Thyroid gland (tissue), 4 donors: ENCODE results near the gene ATF7. TPM values are rescaled to one million over a fixed set of nuclear protein-coding genes. Genes with fewer than 3 reads are reported as not detected.

Experiments used
- DNase-seq, 2 donors: peaks; one replicate each; pipeline ENCODE4 v3.0.0-alpha.2; 2019
- H3K27ac ChIP-seq, 3 donors: fragments of 200-600 bp; sonication (generic); 1 replicate in 2 of 3; 2 replicates in 1 of 3; pipeline ENCODE4 v1.5.1; 2016 to 2019; ENCODE audit warnings: mild to moderate bottlenecking in 1 of 3, moderate library complexity in 1 of 3
- H3K27me3 ChIP-seq: fragments of 200-600 bp; sonication (generic); one replicate; pipeline ENCODE4 v1.5.1; 2019
- H3K36me3 ChIP-seq, 2 donors: fragments of 200-600 bp; sonication (generic); one replicate each; pipeline ENCODE4 v1.5.1; 2016 to 2019
- H3K4me1 ChIP-seq, 2 donors: fragments of 200-600 bp; sonication (generic); one replicate each; pipeline ENCODE4 v1.5.1; 2017 to 2019
- H3K4me3 ChIP-seq, 3 donors: fragments of 200-600 bp; sonication (generic); replicated peaks in 1 of 3; 1 replicate in 2 of 3; 2 replicates in 1 of 3; pipeline ENCODE4 v1.5.1; 2016; ENCODE audit warnings: mild to moderate bottlenecking in 1 of 3
- H3K9me3 ChIP-seq: fragments of 200-600 bp; sonication (generic); one replicate; pipeline ENCODE4 v1.5.1; 2017
- CTCF ChIP-seq, 6 experiments: fragments of 200-600 bp in 3 of 6; fragments of 450-650 bp in 3 of 6; sonication (generic) in 3 of 6; IDR thresholded peaks; one replicate each; pipeline ENCODE4 v1.5.1; 2016 to 2019; ENCODE audit warnings: antibody characterized with exemption in 6 of 6, mild to moderate bottlenecking in 2 of 6, inconsistent platforms in 1 of 6, moderate library complexity in 1 of 6
- POLR2A ChIP-seq, 2 donors: fragments of 450-650 bp; IDR thresholded peaks; one replicate each; pipeline ENCODE4 v1.6.1; 2017; ENCODE audit warnings: antibody characterized with exemption in 2 of 2, mild to moderate bottlenecking in 2 of 2, moderate library complexity in 1 of 2
- WGBS, 2 donors: methylation state at CpG; one replicate each; pipeline ENCODE4 v1.1.5; 2017; 5-methylcytosine and 5-hydroxymethylcytosine counted together
- intact Hi-C: fragments of 100-400 bp; cut with DNase I; formaldehyde crosslinking; loops from one replicate; pipeline ENCODE4 v1.15.1; 2023
- total RNA-seq, 4 donors: library from RNA; depleted of rRNA; stranded (reverse); fragments of >200 nt; gene quantifications; one replicate each; pipeline ENCODE4 v1.2.3, GENCODE V29; 2016

Gene ATF7
- total RNA-seq, 4 donors from 2014 or later, result 21.3 to 40.1 (median 37.6) TPM

- Histone ChIP-seq H3K9me3 (no peaks in the 10 kb centered on the region), H3K27ac (no peak overlapping the region), H3K4me1 (peaks cover 0 to 2% of the 10 kb centered on the region in 2 donors), H3K27me3 (no peaks in the 10 kb centered on the region), H3K36me3 (peaks cover 26 to 28% of the 10 kb centered on the region in 2 donors), H3K4me3 (no peak overlapping the region)
- intact Hi-C loops, result no loop called here
- no peak for DNase-seq
- 91 to 93% methylated on average over 8 to 10 of the region's 10 CpGs for WGBS, 2 donors
- TF ChIP-seq CTCF (IDR thresholded peaks at IDR 0.05) (no peak), POLR2A (IDR thresholded peaks at IDR 0.05) (no peak)
Measured at GRCh38 chr12:53485955-53486735, 140.0 kb downstream of the ATF7 start.

GRCh38 chr12:53484686-53485575, 141.3 kb downstream of the ATF7 start:
- H3K36me3 ChIP-seq, result peaks cover 38 to 40% of the 10 kb centered on the region in 2 donors
- H3K4me3 ChIP-seq, result no peak overlapping the region

GRCh38 chr12:53483979-53484377, 142.2 kb downstream of the ATF7 start:
- WGBS, 2 donors, result 90 to 93% methylated on average over 4 of the region's 4 CpGs
- Histone ChIP-seq H3K4me1 (peaks cover 0 to 2% of the 10 kb centered on the region in 2 donors), H3K36me3 (peaks cover 48 to 49% of the 10 kb centered on the region in 2 donors), H3K4me3 (no peak overlapping the region), H3K9me3 (no peaks in the 10 kb centered on the region), H3K27me3 (no peaks in the 10 kb centered on the region), H3K27ac (no peak overlapping the region)
- no peak for TF ChIP-seq POLR2A (IDR thresholded peaks at IDR 0.05)
- TF ChIP-seq CTCF (IDR thresholded peaks at IDR 0.05), result no peak
- peak in 1 of 2 donors; percentile 16 for DNase-seq
- intact Hi-C loops, result no loop called here

More at GRCh38 chr12:53484686-53485575, 141.3 kb downstream of the ATF7 start:
- TF ChIP-seq POLR2A (IDR thresholded peaks at IDR 0.05), result no peak
- no peak for TF ChIP-seq CTCF (IDR thresholded peaks at IDR 0.05)
- 87% methylated on average over 10 of the region's 10 CpGs for WGBS, 2 donors
- no peak for DNase-seq
- no peaks in the 10 kb centered on the region for H3K27me3 ChIP-seq
- H3K9me3 ChIP-seq, result no peaks in the 10 kb centered on the region
- intact Hi-C loops, result no loop called here
- no peak overlapping the region for H3K27ac ChIP-seq
- H3K4me1 ChIP-seq, result peaks cover 0 to 2% of the 10 kb centered on the region in 2 donors

- no peak for TF ChIP-seq CTCF (IDR thresholded peaks at IDR 0.05)
- no peak for TF ChIP-seq POLR2A (IDR thresholded peaks at IDR 0.05)
- no peaks in the 10 kb centered on the region for H3K9me3 ChIP-seq
- H3K27ac ChIP-seq, result peak overlapping the region in 1 of 3 donors; percentile 2
- no peak overlapping the region for H3K4me3 ChIP-seq
- DNase-seq, result no peak
- H3K36me3 ChIP-seq, result peaks cover 51 to 54% of the 10 kb centered on the region in 2 donors
- whole genome bisulfite sequencing, 2 donors, result 81 to 83% methylated on average over 9 of the region's 9 CpGs
- intact Hi-C loops, result no loop called here
- peaks cover 0 to 2% of the 10 kb centered on the region in 2 donors for H3K4me1 ChIP-seq
- H3K27me3 ChIP-seq, result no peaks in the 10 kb centered on the region
Measured at GRCh38 chr12:53483225-53483978, 142.8 kb downstream of the ATF7 start.
